Cardiac ventricle fibroblast (primary cell): Measurements from ENCODE around the gene SLC37A1. TPM values are rescaled to one million over a fixed set of nuclear protein-coding genes. Genes with fewer than 3 reads are reported as not detected.

Experiments
- total RNA-seq: library from RNA; depleted of rRNA; stranded (reverse); fragments of >200 nt; gene quantifications from 2 replicates; pipeline ENCODE4 v1.2.3, GENCODE V29; 2015

Gene SLC37A1
- total RNA-seq, result 0.93 and 1.6 TPM in 2 replicates

GRCh38 chr21:42513151-42513984, at the start of gene SLC37A1:
TSS of gene SLC37A1 (plus strand) at chr21:42513852. CDS start at chr21:42518455, 4,603 bp downstream.

GRCh38 chr21:42496120-42496838, 17.4 kb upstream of the SLC37A1 start, which contains the start of gene RSPH1:
TSS of gene RSPH1 (minus strand) at chr21:42496224. CDS start at chr21:42496186, 38 bp downstream.

Other genes starting within 250 kb of the SLC37A1 start
- gene TFF3, start 198.4 kb upstream of the SLC37A1 start, total RNA-seq, result 0.12 TPM in 1 of 2 replicates, not detected in the other
- not detected in 2 replicates for gene TFF2, start 162.9 kb upstream of the SLC37A1 start, total RNA-seq
- not detected in 2 replicates for gene TFF1, start 147.3 kb upstream of the SLC37A1 start, total RNA-seq
- gene TMPRSS3, start 117.8 kb upstream of the SLC37A1 start, total RNA-seq, result not detected in 2 replicates
- not detected in 2 replicates for gene UBASH3A, start 110.0 kb upstream of the SLC37A1 start, total RNA-seq
- not detected in 2 replicates for gene RSPH1, start 17.6 kb upstream of the SLC37A1 start, total RNA-seq
- gene PDE9A, start 139.8 kb downstream of the SLC37A1 start, total RNA-seq, result 0.54 and 1.7 TPM in 2 replicates